IPS-15b (cell line): ENCODE data around the gene SYTL2.
A peak's percentile ranks its signal among the peaks of the same experiment; 100 is the strongest.

Experiments
- H3K27me3 ChIP-seq: one replicate; pipeline ENCODE4 v1.6.1; 2013; ENCODE audit warnings: low read length; ENCODE audit not compliant: control insufficient read depth, insufficient read depth
- H3K36me3 ChIP-seq: one replicate; pipeline ENCODE4 v1.6.1; 2013; ENCODE audit warnings: low read length; ENCODE audit not compliant: control insufficient read depth, insufficient read depth
- H3K4me1 ChIP-seq: one replicate; pipeline ENCODE4 v1.6.1; 2013; ENCODE audit warnings: mild to moderate bottlenecking, low read length; ENCODE audit not compliant: control insufficient read depth, insufficient read depth
- H3K4me3 ChIP-seq: one replicate; pipeline ENCODE4 v1.5.1; 2013; ENCODE audit warnings: low read depth, low read length
- H3K9ac ChIP-seq: one replicate; pipeline ENCODE4 v1.6.1; 2013; ENCODE audit warnings: low read depth, mild to moderate bottlenecking, low read length
- H3K9me3 ChIP-seq: one replicate; pipeline ENCODE4 v1.6.1; 2013; ENCODE audit warnings: mild to moderate bottlenecking, low read length; ENCODE audit not compliant: control insufficient read depth, insufficient read depth

Gene SYTL2

DNA sequence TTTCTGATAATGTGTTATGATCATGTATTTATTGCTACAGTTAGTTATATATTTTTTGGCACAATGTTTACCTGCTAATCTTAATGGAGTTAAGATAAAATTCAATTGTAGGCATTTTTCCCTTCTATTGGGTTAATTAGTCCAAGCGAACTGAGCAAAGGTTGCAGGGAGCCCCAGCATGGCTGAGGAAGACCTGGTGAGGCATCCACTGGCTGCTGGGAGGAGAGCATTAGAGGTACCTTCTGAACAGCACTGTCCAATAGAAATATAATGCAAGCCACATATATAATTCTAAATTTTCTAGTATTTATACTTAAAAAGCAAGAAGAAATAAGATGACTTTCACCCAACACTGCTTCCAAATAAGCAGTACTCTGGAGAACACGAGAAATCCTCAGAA is 163.9 kb downstream of the SYTL2 start:
- Histone ChIP-seq H3K36me3 (no peaks in the 10 kb centered on the region), H3K4me1 (no peaks in the 10 kb centered on the region), H3K27me3 (no peaks in the 10 kb centered on the region), H3K9me3 (no peaks in the 10 kb centered on the region), H3K9ac (peak overlapping the region; percentile 76), H3K4me3 (peak overlapping the region; percentile 68)
